Dermis blood vessel endothelial cell (primary cell): ENCODE data around the gene CEBPB. TPM values are rescaled to one million over a fixed set of nuclear protein-coding genes. Genes with fewer than 3 reads are reported as not detected.
"Not testable (repeated sequence)": the region's sequence is repeated elsewhere in the genome, so short reads cannot be mapped to it uniquely, and the experiment has no call there.

Source experiments
- DNase-seq: peaks from one replicate; pipeline ENCODE4 v3.0.0; 2010
- total RNA-seq: library from RNA; depleted of rRNA; stranded (reverse); fragments of >200 nt; gene quantifications from 2 replicates; pipeline ENCODE4 v1.2.3, GENCODE V29; 2014

Gene CEBPB
- total RNA-seq, 1 donor from 2014 or later: 29.1 TPM

GRCh38 chr20:50193836-50194421 lies 3.3 kb downstream of the CEBPB start:
- DNase-seq: no peak

GRCh38 chr20:50194422-50194830 lies 3.8 kb downstream of the CEBPB start:
- DNase-seq: no peak

- DNase-seq: no peak
Measured at GRCh38 chr20:50194831-50195523, 4.3 kb downstream of the CEBPB start.

- DNase-seq: no peak
Measured at GRCh38 chr20:50195524-50196120, 5.0 kb downstream of the CEBPB start.

GRCh38 chr20:50196248-50196647 lies 5.6 kb downstream of the CEBPB start:
- no peak for DNase-seq

- DNase-seq: no peak
Measured at GRCh38 chr20:50196896-50197295, 6.3 kb downstream of the CEBPB start.

GRCh38 chr20:50197463-50198179 lies 7.0 kb downstream of the CEBPB start:
- DNase-seq: no peak

- DNase-seq: no peak
Measured at GRCh38 chr20:50198180-50198666, 7.6 kb downstream of the CEBPB start.

- DNase-seq: no peak
Measured at GRCh38 chr20:50198716-50199115, 8.1 kb downstream of the CEBPB start.

- DNase-seq: no peak
Measured at GRCh38 chr20:50199703-50200102, 9.1 kb downstream of the CEBPB start.

GRCh38 chr20:50200482-50201104 lies 10.0 kb downstream of the CEBPB start:
- DNase-seq: no peak

GRCh38 chr20:50201710-50202109 lies 11.1 kb downstream of the CEBPB start:
- not testable (repeated sequence) for DNase-seq

- DNase-seq: no peak
Measured at GRCh38 chr20:50202677-50203076, 12.0 kb downstream of the CEBPB start.

GRCh38 chr20:50203951-50204937 lies 13.6 kb downstream of the CEBPB start:
- no peak for DNase-seq

GRCh38 chr20:50207026-50207425 lies 16.4 kb downstream of the CEBPB start:
- no peak for DNase-seq

GRCh38 chr20:50208085-50208491 lies 17.5 kb downstream of the CEBPB start:
- DNase-seq: no peak

- DNase-seq: not testable (repeated sequence)
Measured at GRCh38 chr20:50208815-50209214, 18.2 kb downstream of the CEBPB start.

- no peak for DNase-seq
Measured at GRCh38 chr20:50210066-50210619, 19.5 kb downstream of the CEBPB start.

GRCh38 chr20:50211091-50211490 lies 20.5 kb downstream of the CEBPB start:
- no peak for DNase-seq

GRCh38 chr20:50213531-50214106 lies 23.0 kb downstream of the CEBPB start:
- no peak for DNase-seq
